ENCODE measurements around the gene RAB23. TPM values are rescaled to one million over a fixed set of nuclear protein-coding genes. Genes with fewer than 3 reads are reported as not detected.
"Not testable (repeated sequence)": the region's sequence is repeated elsewhere in the genome, so short reads cannot be mapped to it uniquely, and the experiment has no call there.

The RAB23 gene
- polyA plus RNA-seq, 3 donors: 0.16 to 0.46 (median 0.25) TPM

DNA sequence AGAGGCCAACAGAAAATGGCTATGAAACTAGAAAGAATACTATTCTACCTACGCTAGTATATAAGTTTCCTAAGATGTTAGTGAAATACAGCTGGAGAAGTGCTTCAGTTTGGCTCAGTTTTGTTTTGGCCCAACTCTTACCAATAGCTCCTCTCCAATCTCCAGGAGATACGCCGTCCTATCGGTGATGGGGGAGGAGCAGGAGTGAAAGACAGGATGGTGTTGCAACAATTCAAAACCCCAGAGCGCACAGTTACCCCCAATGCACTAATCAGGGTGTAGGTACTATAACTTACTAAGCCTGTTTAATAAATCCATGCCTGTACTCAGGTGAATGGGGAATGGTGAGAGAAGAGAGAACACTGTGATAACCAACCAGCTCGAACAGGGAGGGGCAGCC, 24.2 kb upstream of the RAB23 start:
- no peak overlapping the region for H3K27ac Mint-ChIP-seq
- WGBS (ENCODE audit: insufficient coverage): no CpG with 5 or more reads among the region's 6 CpGs

DNA sequence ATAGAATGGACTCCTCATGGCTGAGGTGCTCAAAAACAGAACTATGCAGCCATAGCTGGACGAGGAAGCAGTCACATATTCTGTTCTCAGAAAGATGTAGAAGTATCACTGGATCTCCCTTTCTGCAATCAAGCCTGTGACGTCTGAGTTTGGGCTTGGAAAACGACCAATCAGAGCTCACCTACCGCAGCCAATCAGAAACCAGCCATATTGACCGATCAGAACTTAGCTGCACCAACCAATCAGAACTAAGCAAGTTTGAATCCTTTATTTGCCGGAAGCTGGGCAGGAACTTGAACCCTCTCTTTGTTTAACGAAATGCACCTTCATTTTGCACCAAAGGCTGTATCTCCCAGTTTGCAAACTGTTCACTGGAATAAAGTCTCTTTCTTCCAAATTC, 21.8 kb upstream of the RAB23 start:
- H3K36me3 Mint-ChIP-seq: no peaks in the 10 kb centered on the region
- 92% methylated on average over 7 of the region's 7 CpGs for WGBS (ENCODE audit: insufficient coverage)
- H3K4me3 Mint-ChIP-seq: no peak overlapping the region
- H3K4me1 Mint-ChIP-seq: no peaks in the 10 kb centered on the region
- H3K79me2 ChIP-seq (ENCODE audit: insufficient read depth, low read length): no peaks in the 10 kb centered on the region
- H3K4me2 ChIP-seq (replicated peaks; ENCODE audit: extremely low read depth, low read length, poor library complexity, severe bottlenecking): no peak overlapping the region
- intact Hi-C loops (cut with micrococcal nuclease): no loop called here
- no peak overlapping the region for H3K9ac ChIP-seq (ENCODE audit: insufficient read depth, low read length, poor library complexity, severe bottlenecking)
- H2AFZ ChIP-seq (ENCODE audit: insufficient read depth, low read depth, low read length, poor library complexity, severe bottlenecking): no peak overlapping the region
- no peak overlapping the region for H3K4me3 ChIP-seq (replicated peaks in 1 of 3; ENCODE audit: low read depth in 2 of 3, low read length in 3 of 3)
- no peak overlapping the region for H3K27ac Mint-ChIP-seq
- no peaks in the 10 kb centered on the region for H3K36me3 ChIP-seq (replicated peaks in 1 of 2; ENCODE audit: control insufficient read depth in 1 of 2, insufficient read depth in 2 of 2, low read length in 2 of 2)
- H3K9me3 Mint-ChIP-seq: peaks cover 2 to 6% (median 3%) of the 10 kb centered on the region in 7 donors
- H3K27me3 ChIP-seq (ENCODE audit: control insufficient read depth in 2 of 2, insufficient read depth in 2 of 2, low read length in 2 of 2): no peaks in the 10 kb centered on the region
- no peak for TF ChIP-seq CTCF (IDR thresholded peaks at IDR 0.05)
- H3K9me3 ChIP-seq (replicated peaks in 1 of 2; ENCODE audit: control insufficient read depth in 1 of 2, insufficient read depth in 1 of 2, low read length in 2 of 2): no peaks in the 10 kb centered on the region
- no peak for DNase-seq
- H3K4me1 ChIP-seq (ENCODE audit: control insufficient read depth in 1 of 2, insufficient read depth in 2 of 2, low read length in 2 of 2): no peaks in the 10 kb centered on the region
- H4K20me1 ChIP-seq (ENCODE audit: insufficient read depth, low read length): no peaks in the 10 kb centered on the region
- peaks cover 0 to 5% (median 0%) of the 10 kb centered on the region in 3 donors for H3K27me3 Mint-ChIP-seq (ENCODE audit: low read depth in 3 of 3)
- no peak overlapping the region for H3K27ac ChIP-seq (ENCODE audit: low read depth in 1 of 2, low read length in 2 of 2)

More for the DNA sequence above, 24.2 kb upstream of the RAB23 start:
- H3K4me3 ChIP-seq (replicated peaks in 1 of 3; ENCODE audit: low read depth in 2 of 3, low read length in 3 of 3): no peak overlapping the region
- H3K9ac ChIP-seq (ENCODE audit: insufficient read depth, low read length, poor library complexity, severe bottlenecking): no peak overlapping the region
- no peaks in the 10 kb centered on the region for H3K4me1 ChIP-seq (ENCODE audit: control insufficient read depth in 1 of 2, insufficient read depth in 2 of 2, low read length in 2 of 2)
- DNase-seq: no peak
- no peaks in the 10 kb centered on the region for H3K79me2 ChIP-seq (ENCODE audit: insufficient read depth, low read length)
- no peak overlapping the region for H3K27ac ChIP-seq (ENCODE audit: low read depth in 1 of 2, low read length in 2 of 2)
- no peaks in the 10 kb centered on the region for H4K20me1 ChIP-seq (ENCODE audit: insufficient read depth, low read length)
- Mint-ChIP-seq H3K36me3 (no peaks in the 10 kb centered on the region), H3K4me1 (no peaks in the 10 kb centered on the region), H3K4me3 (no peak overlapping the region), H3K27me3 (ENCODE audit: low read depth in 3 of 3) (no peaks in the 10 kb centered on the region), H3K9me3 (peaks cover 0 to 3% (median 2%) of the 10 kb centered on the region in 7 donors)
- H3K36me3 ChIP-seq (replicated peaks in 1 of 2; ENCODE audit: control insufficient read depth in 1 of 2, insufficient read depth in 2 of 2, low read length in 2 of 2): no peaks in the 10 kb centered on the region
- no peaks in the 10 kb centered on the region for H3K27me3 ChIP-seq (ENCODE audit: control insufficient read depth in 2 of 2, insufficient read depth in 2 of 2, low read length in 2 of 2)
- intact Hi-C loops (cut with micrococcal nuclease): no loop called here
- no peak overlapping the region for H2AFZ ChIP-seq (ENCODE audit: insufficient read depth, low read depth, low read length, poor library complexity, severe bottlenecking)
- no peak for TF ChIP-seq CTCF (IDR thresholded peaks at IDR 0.05)
- no peaks in the 10 kb centered on the region for H3K9me3 ChIP-seq (replicated peaks in 1 of 2; ENCODE audit: control insufficient read depth in 1 of 2, insufficient read depth in 1 of 2, low read length in 2 of 2)
- no peak overlapping the region for H3K4me2 ChIP-seq (replicated peaks; ENCODE audit: extremely low read depth, low read length, poor library complexity, severe bottlenecking)

DNA sequence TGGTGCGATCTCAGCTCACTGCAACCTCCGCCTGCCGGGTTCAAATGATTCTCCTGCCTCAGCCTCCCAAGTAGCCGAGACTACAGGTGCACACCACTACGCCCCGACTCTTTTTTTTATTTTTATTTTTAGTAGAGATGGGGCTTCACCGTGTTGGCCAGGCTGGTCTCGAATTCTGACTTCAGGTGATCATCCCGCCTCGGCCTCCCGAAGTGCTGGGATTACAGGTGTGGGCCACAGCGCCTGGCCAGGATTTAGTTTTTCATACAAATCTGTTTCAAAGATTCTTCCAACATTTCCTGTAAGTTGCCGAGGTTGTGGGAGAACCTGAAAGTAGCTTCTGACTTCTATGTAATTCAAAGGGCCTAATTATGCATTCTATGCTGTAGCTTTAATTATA, 21.4 kb upstream of the RAB23 start:
- H3K27me3 ChIP-seq (ENCODE audit: control insufficient read depth in 2 of 2, insufficient read depth in 2 of 2, low read length in 2 of 2); DNase-seq; intact Hi-C loops (cut with micrococcal nuclease); H3K9me3 Mint-ChIP-seq; H4K20me1 ChIP-seq (ENCODE audit: insufficient read depth, low read length); H3K27ac ChIP-seq (ENCODE audit: low read depth in 1 of 2, low read length in 2 of 2); H3K4me1 Mint-ChIP-seq; H3K36me3 Mint-ChIP-seq; H3K9me3 ChIP-seq (replicated peaks in 1 of 2; ENCODE audit: control insufficient read depth in 1 of 2, insufficient read depth in 1 of 2, low read length in 2 of 2); H3K27ac Mint-ChIP-seq; H3K36me3 ChIP-seq (replicated peaks in 1 of 2; ENCODE audit: control insufficient read depth in 1 of 2, insufficient read depth in 2 of 2, low read length in 2 of 2); H2AFZ ChIP-seq (ENCODE audit: insufficient read depth, low read depth, low read length, poor library complexity, severe bottlenecking); H3K4me3 ChIP-seq (replicated peaks in 1 of 3; ENCODE audit: low read depth in 2 of 3, low read length in 3 of 3); H3K4me1 ChIP-seq (ENCODE audit: control insufficient read depth in 1 of 2, insufficient read depth in 2 of 2, low read length in 2 of 2); H3K4me3 Mint-ChIP-seq; H3K27me3 Mint-ChIP-seq (ENCODE audit: low read depth in 3 of 3); H3K79me2 ChIP-seq (ENCODE audit: insufficient read depth, low read length); H3K9ac ChIP-seq (ENCODE audit: insufficient read depth, low read length, poor library complexity, severe bottlenecking); H3K4me2 ChIP-seq (replicated peaks; ENCODE audit: extremely low read depth, low read length, poor library complexity, severe bottlenecking): not testable (repeated sequence)
- WGBS (ENCODE audit: insufficient coverage): 100% methylated on average over 2 of the region's 13 CpGs

All from CD14-positive monocyte (primary cell).